ENCODE measurements around the gene ITPR1. TPM values are rescaled to one million over a fixed set of nuclear protein-coding genes. Genes with fewer than 3 reads are reported as not detected.
A peak's percentile ranks its signal among the peaks of the same experiment; 100 is the strongest.

Gene ITPR1
- total and polyA plus RNA-seq, 12 donors, result 9.7 to 40.3 (median 18.8) TPM

GRCh38 chr3:4794331-4794730, 301.2 kb downstream of the ITPR1 start:
- no peak overlapping the region for H3K27ac ChIP-seq
- WGBS, 2 donors, result 94 to 97% methylated on average over 7 of the region's 7 CpGs
- H3K9me3 ChIP-seq, result peaks cover 0 to 16% (median 6%) of the 10 kb centered on the region in 11 donors
- no peak overlapping the region for H3K4me3 ChIP-seq
- intact Hi-C loops (cut with DNase I), result no loop called here
- H3K36me3 ChIP-seq, result peaks cover 0 to 89% (median 14%) of the 10 kb centered on the region in 9 donors
- H3K27me3 ChIP-seq, result no peaks in the 10 kb centered on the region
- no peak for DNase-seq
- TF ChIP-seq CTCF (IDR thresholded peaks at IDR 0.05), result no peak
- ATAC-seq, result peak in 1 of 8 donors; percentile 10
- peaks cover 0 to 5% (median 0%) of the 10 kb centered on the region in 9 donors for H3K4me1 ChIP-seq

DNA sequence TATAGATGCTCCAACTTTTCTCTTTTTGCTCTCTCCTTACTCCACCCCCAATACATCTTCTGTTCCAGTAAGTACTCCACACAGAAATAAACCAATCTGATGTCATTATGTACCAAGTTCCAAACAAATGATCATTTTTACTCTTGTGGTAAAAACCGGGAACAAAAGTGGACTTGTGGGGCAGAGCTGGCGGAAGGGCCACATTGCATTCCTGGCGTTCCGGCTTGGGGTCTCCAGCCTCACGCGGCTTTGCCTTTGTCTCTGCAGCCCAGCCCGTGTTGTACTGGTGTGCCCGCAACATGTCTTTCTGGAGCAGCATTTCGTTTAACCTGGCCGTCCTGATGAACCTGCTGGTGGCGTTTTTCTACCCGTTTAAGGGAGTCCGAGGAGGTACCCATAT, 301.6 kb downstream of the ITPR1 start:
- intact Hi-C loops (cut with DNase I), result no loop called here
- no peak overlapping the region for H3K4me3 ChIP-seq
- no peak for TF ChIP-seq CTCF (IDR thresholded peaks at IDR 0.05)
- peaks cover 0 to 9% (median 0%) of the 10 kb centered on the region in 9 donors for H3K4me1 ChIP-seq
- no peaks in the 10 kb centered on the region for H3K27me3 ChIP-seq
- DNase-seq (no peak), ATAC-seq (peak in 2 of 8 donors; percentile 22 to 29)
- peaks cover 0 to 16% (median 6%) of the 10 kb centered on the region in 11 donors for H3K9me3 ChIP-seq
- H3K36me3 ChIP-seq, result peaks cover 0 to 89% (median 14%) of the 10 kb centered on the region in 9 donors
- H3K27ac ChIP-seq, result no peak overlapping the region
- WGBS, 2 donors, result 93 to 98% methylated on average over 13 of the region's 13 CpGs

GRCh38 chr3:4795905-4796304, 302.8 kb downstream of the ITPR1 start:
- DNase-seq (no peak), ATAC-seq (no peak)
- no peak overlapping the region for H3K27ac ChIP-seq
- intact Hi-C loops (cut with DNase I), result no loop called here
- no peaks in the 10 kb centered on the region for H3K27me3 ChIP-seq
- peaks cover 0 to 16% (median 6%) of the 10 kb centered on the region in 11 donors for H3K9me3 ChIP-seq
- WGBS, 2 donors, result 96 to 97% methylated on average over 7 of the region's 7 CpGs
- no peak overlapping the region for H3K4me3 ChIP-seq
- H3K36me3 ChIP-seq, result peaks cover 0 to 88% (median 6%) of the 10 kb centered on the region in 9 donors
- no peak for TF ChIP-seq CTCF (IDR thresholded peaks at IDR 0.05)
- peaks cover 0 to 16% (median 0%) of the 10 kb centered on the region in 9 donors for H3K4me1 ChIP-seq

- 99 to 100% methylated on average over 4 of the region's 4 CpGs for WGBS, 2 donors
- H3K4me1 ChIP-seq, result peaks cover 0 to 16% (median 0%) of the 10 kb centered on the region in 9 donors
- intact Hi-C loops (cut with DNase I), result no loop called here
- H3K4me3 ChIP-seq, result no peak overlapping the region
- peaks cover 0 to 88% (median 6%) of the 10 kb centered on the region in 9 donors for H3K36me3 ChIP-seq
- peaks cover 0 to 16% (median 6%) of the 10 kb centered on the region in 11 donors for H3K9me3 ChIP-seq
- no peaks in the 10 kb centered on the region for H3K27me3 ChIP-seq
- DNase-seq (no peak), ATAC-seq (no peak)
- TF ChIP-seq CTCF (IDR thresholded peaks at IDR 0.05), result no peak
- no peak overlapping the region for H3K27ac ChIP-seq
These were observed 304.1 kb downstream of the ITPR1 start for GRCh38 chr3:4797201-4797705.

All from heart right ventricle (tissue), 16 donors.